SK-N-SH (cell line): ENCODE data around the gene MAPK14. TPM values are rescaled to one million over a fixed set of nuclear protein-coding genes. Genes with fewer than 3 reads are reported as not detected.

Experiments
- CTCF ChIA-PET: fragments of 300-600, 350-600 bp; formaldehyde crosslinking; extraction: SDS; loops from one replicate; lab custom pipeline; 2021; lab: Yijun Ruan, JAX
- POLR2A ChIA-PET: fragments of 350-600 bp; sonication (Branson Sonifier 250); formaldehyde crosslinking; extraction: SDS; loops from one replicate; lab custom pipeline; 2020; ENCODE audit warnings: antibody characterized with exemption, inconsistent platforms; lab: Yijun Ruan, JAX
- DNase-seq: peaks from one replicate; pipeline ENCODE4 v3.0.0; 2012
- H2AFZ ChIP-seq: fragments of 200-600 bp; sonication (generic); 2 replicates; pipeline ENCODE4 v1.8.1; 2016; ENCODE audit warnings: antibody characterized with exemption, mild to moderate bottlenecking, low read depth
- H3F3A ChIP-seq: fragments of 200-600 bp; sonication (generic); replicated peaks from 2 replicates; pipeline ENCODE3; 2016; ENCODE audit warnings: antibody characterized with exemption, mild to moderate bottlenecking; ENCODE audit not compliant: insufficient read depth
- H3K27ac ChIP-seq, 2 experiments: fragments of 200-500 bp in 1 of 2; fragments of 200-600 bp in 1 of 2; sonication (Bioruptor generic) in 1 of 2; sonication (generic), shearing (Covaris generic) in 1 of 2; 2 replicates each; pipeline versions ENCODE4 v1.5.1 to v1.6.1; 2014 to 2016; ENCODE audit warnings: low read depth in 2 of 2, inconsistent platforms in 1 of 2, low read length in 1 of 2, mild to moderate bottlenecking in 1 of 2, mixed read lengths in 1 of 2
- H3K27me3 ChIP-seq: fragments of 200-600 bp; sonication (generic), shearing (Covaris generic); 2 replicates; pipeline ENCODE4 v1.6.1; 2016; ENCODE audit warnings: mixed run types; ENCODE audit not compliant: insufficient read depth
- H3K36me3 ChIP-seq, 2 experiments: fragments of 200-500 bp in 1 of 2; fragments of 200-600 bp in 1 of 2; sonication (Bioruptor generic) in 1 of 2; sonication (generic) in 1 of 2; replicated peaks in 1 of 2; 2 replicates each; pipeline versions ENCODE3 to v1.5.1; 2014 to 2016; ENCODE audit warnings: low read length in 1 of 2, mild to moderate bottlenecking in 1 of 2; ENCODE audit not compliant: insufficient read depth in 2 of 2, control insufficient read depth in 1 of 2
- H3K4me1 ChIP-seq, 2 experiments: fragments of 200-500 bp in 1 of 2; fragments of 200-600 bp in 1 of 2; sonication (Bioruptor generic) in 1 of 2; sonication (generic), shearing (Covaris generic) in 1 of 2; 2 replicates each; pipeline versions ENCODE4 v1.5.1 to v1.6.1; 2014 to 2016; ENCODE audit warnings: low read depth in 1 of 2, low read length in 1 of 2, mixed run types in 1 of 2; ENCODE audit not compliant: insufficient read depth in 2 of 2, control insufficient read depth in 1 of 2
- H3K4me2 ChIP-seq: fragments of 200-600 bp; sonication (generic), shearing (Covaris generic); 2 replicates; pipeline ENCODE4 v1.6.1; 2017; ENCODE audit warnings: mixed run types
- H3K4me3 ChIP-seq, 2 experiments: fragments of 200-500 bp in 1 of 2; fragments of 200-600 bp in 1 of 2; sonication (Bioruptor generic) in 1 of 2; sonication (generic), shearing (Covaris generic) in 1 of 2; 2 replicates each; pipeline versions ENCODE4 v1.5.1 to v1.8.1; 2014 to 2016; ENCODE audit warnings: low read depth in 2 of 2, inconsistent platforms in 1 of 2, low read length in 1 of 2, mild to moderate bottlenecking in 1 of 2, mixed read lengths in 1 of 2, moderate library complexity in 1 of 2
- H3K79me2 ChIP-seq: fragments of 200-600 bp; sonication (generic); 2 replicates; pipeline ENCODE4 v1.8.1; 2017; ENCODE audit warnings: mild to moderate bottlenecking; ENCODE audit not compliant: insufficient read depth
- H3K9ac ChIP-seq: fragments of 200-600 bp; sonication (generic); 2 replicates; pipeline ENCODE4 v1.6.1; 2017; ENCODE audit warnings: mixed run types
- H3K9me2 ChIP-seq: fragments of 200-600 bp; sonication (generic); 2 replicates; pipeline ENCODE4 v1.6.1; 2017; ENCODE audit warnings: mixed run types
- H3K9me3 ChIP-seq: fragments of 200-600 bp; sonication (generic); 2 replicates; pipeline ENCODE4 v1.6.1; 2017; ENCODE audit warnings: mixed run types, mild to moderate bottlenecking, moderate library complexity
- H4K20me1 ChIP-seq: fragments of 200-600 bp; sonication (generic); 2 replicates; pipeline ENCODE4 v1.6.1; 2017; ENCODE audit warnings: mild to moderate bottlenecking, mixed run types; ENCODE audit not compliant: insufficient read depth
- ELF1 ChIP-seq: IDR thresholded peaks from 2 replicates; pipeline ENCODE4 v1.4.0; 2012
- EP300 ChIP-seq, 2 experiments: IDR thresholded peaks; 2 replicates each; pipeline versions ENCODE4 v1.4.0 to v1.6.1; 2012; ENCODE audit warnings: borderline replicate concordance in 1 of 2, low read depth in 1 of 2, low read length in 1 of 2
- GATA2 ChIP-seq: sonication (generic); formaldehyde crosslinking; IDR thresholded peaks from 2 replicates; pipeline ENCODE4 v1.5.0; 2020; ENCODE audit warnings: mild to moderate bottlenecking, missing genetic modification reagents
- JUND ChIP-seq: IDR thresholded peaks from 2 replicates; pipeline ENCODE4 v1.4.0; 2012
- MAX ChIP-seq: IDR thresholded peaks from 2 replicates; pipeline ENCODE4 v1.4.0; 2012; ENCODE audit warnings: low read depth
- MXI1 ChIP-seq: IDR thresholded peaks from 2 replicates; pipeline ENCODE4 v1.6.1; 2012; ENCODE audit warnings: mild to moderate bottlenecking, low read depth, low read length, improper control_type of control experiment
- NRF1 ChIP-seq: IDR thresholded peaks from 2 replicates; pipeline ENCODE4 v1.6.1; 2012; ENCODE audit warnings: low read depth, mild to moderate bottlenecking, low read length
- POLR2AphosphoS5 ChIP-seq: IDR thresholded peaks from 2 replicates; pipeline ENCODE4 v1.6.1; 2012; ENCODE audit warnings: low read depth, low read length
- REST ChIP-seq: IDR thresholded peaks from 2 replicates; pipeline ENCODE4 v1.6.1; 2012; ENCODE audit warnings: mild to moderate bottlenecking, low read depth, low read length, moderate library complexity
- RXRA ChIP-seq: IDR thresholded peaks from 2 replicates; pipeline ENCODE4 v1.4.0; 2012; ENCODE audit warnings: low read depth, mild to moderate bottlenecking, borderline replicate concordance
- SIN3A ChIP-seq: IDR thresholded peaks from 2 replicates; pipeline ENCODE4 v1.6.1; 2012; ENCODE audit warnings: low read depth, mild to moderate bottlenecking, low read length, moderate library complexity, borderline replicate concordance
- SMC3 ChIP-seq: IDR thresholded peaks from 2 replicates; pipeline ENCODE4 v1.6.1; 2012; ENCODE audit warnings: low read depth, low read length, improper control_type of control experiment
- TAF1 ChIP-seq: IDR thresholded peaks from 2 replicates; pipeline ENCODE4 v1.6.1; 2012; ENCODE audit warnings: low read depth, mild to moderate bottlenecking, low read length, moderate library complexity, borderline replicate concordance
- YY1 ChIP-seq: IDR thresholded peaks from 2 replicates; pipeline ENCODE4 v1.4.0; 2012; ENCODE audit warnings: low read depth, mild to moderate bottlenecking
- WGBS: methylation state at CpG from one replicate; pipeline ENCODE4 v1.1.6; 2017; ENCODE audit warnings: low lambda C conversion rate; 5-methylcytosine and 5-hydroxymethylcytosine counted together
- polyA plus RNA-seq, 3 experiments: library from polyadenylated mRNA; depleted of rRNA; stranded (reverse); fragments of >200 nt; gene quantifications; 2 replicates each; pipeline ENCODE4 v1.2.3, GENCODE V29; 2012
- TF ChIP-seq, protein P1 (sequence below): fragments of 150-350 bp; IDR thresholded peaks from 2 replicates; pipeline ENCODE4 v1.6.1; 2016; ENCODE audit warnings: mild to moderate bottlenecking, low read depth, low read length
- TF ChIP-seq, protein P2 (sequence below): IDR thresholded peaks from 2 replicates; pipeline ENCODE4 v1.4.0; 2012; ENCODE audit warnings: low read depth, borderline replicate concordance
- TF ChIP-seq, protein P3 (sequence below): IDR thresholded peaks from 2 replicates; pipeline ENCODE4 v1.4.0; 2012; ENCODE audit warnings: low read depth, borderline replicate concordance

Gene MAPK14
- polyA plus RNA-seq, 1 of the 3 experiments (the other 2 are of a cell fraction), result 19.8 TPM

- Histone ChIP-seq H4K20me1 (peaks cover 15% of the 10 kb centered on the region), H3K4me2 (peak overlapping the region; percentile 96), H3K9me2 (no peaks in the 10 kb centered on the region), H3K27me3 (no peaks in the 10 kb centered on the region), H3K79me2 (peaks cover 56% of the 10 kb centered on the region), H3K9ac (peak overlapping the region; percentile 91), H2AFZ (peak overlapping the region; percentile 27), H3K9me3 (no peaks in the 10 kb centered on the region), H3K27ac (peak overlapping the region; percentile 72 to 88), H3F3A (peaks cover 23% of the 10 kb centered on the region), H3K4me3 (peak overlapping the region; percentile 96 to 97), H3K36me3 (no peaks in the 10 kb centered on the region), H3K4me1 (no peaks in the 10 kb centered on the region; a peak in 2 of 4 replicates)
- TF ChIP-seq SMC3 (no peak), MXI1 (peak; percentile 12; the same call in 1 of the 2 replicates)
- peak; percentile 41 for DNase-seq
- under 1% methylated on average over 30 of the region's 44 CpGs for WGBS
- POLR2A ChIA-PET, result interaction anchor here (0.9 to 2.4 kb wide), 9 partner anchors 41 to 104 kb away, joined by 3 to 14 read pairs (median 4); no protein-coding TSS in a partner anchor
- CTCF ChIA-PET, result interaction anchor here (0.6 to 8.3 kb wide), 42 partner anchors 9 to 330 kb away, joined by 3 to 224 read pairs (median 5); partner anchors contain the start of genes BNIP5 and BRPF3
These were observed 674 bp downstream of the MAPK14 start for GRCh38 chr6:36028088-36028876.

DNA sequence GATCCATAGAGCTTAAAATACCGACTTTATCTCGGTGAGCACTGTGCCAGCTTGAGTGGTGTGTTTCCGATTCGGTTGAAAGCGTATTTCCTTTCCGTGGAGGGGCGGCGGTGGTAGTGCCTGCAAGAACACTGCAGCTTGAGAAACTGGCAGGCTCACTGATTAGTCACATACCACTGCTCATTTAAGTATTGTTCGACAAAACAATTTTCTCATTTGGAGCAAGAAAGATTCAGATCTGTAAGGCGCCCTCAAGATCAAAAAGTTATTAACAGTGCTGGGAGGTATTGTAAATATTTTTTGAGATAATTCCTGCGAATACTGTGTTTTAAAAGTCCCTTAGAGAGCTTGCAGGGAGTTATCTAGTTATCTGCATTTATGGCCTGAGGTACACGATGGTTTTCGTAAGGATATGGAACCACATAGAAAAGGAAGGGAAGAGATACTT lies 1.3 kb downstream of the MAPK14 start:
- Histone ChIP-seq H3K27ac (peak overlapping the region; percentile 72 to 88), H3K4me3 (peak overlapping the region; percentile 96 to 97), H3F3A (peaks cover 23% of the 10 kb centered on the region), H3K79me2 (peaks cover 63% of the 10 kb centered on the region), H3K4me2 (peak overlapping the region; percentile 96), H3K4me1 (no peaks in the 10 kb centered on the region; a peak in 2 of 4 replicates), H4K20me1 (peaks cover 22% of the 10 kb centered on the region), H3K36me3 (no peaks in the 10 kb centered on the region), H2AFZ (peak overlapping the region; percentile 27), H3K27me3 (no peaks in the 10 kb centered on the region), H3K9ac (peak overlapping the region; percentile 91), H3K9me3 (no peaks in the 10 kb centered on the region), H3K9me2 (no peaks in the 10 kb centered on the region)
- ChIA-PET POLR2A (interaction anchor here (1.2 to 2.4 kb wide), 7 partner anchors 41 to 103 kb away, joined by 3 to 14 read pairs (median 4); no protein-coding TSS in a partner anchor), CTCF (interaction anchor here (0.7 to 8.3 kb wide), 18 partner anchors 16 to 329 kb away, joined by 3 to 224 read pairs (median 6); partner anchors contain the start of gene BRPF3)
- peak; percentile 53 for DNase-seq
- WGBS, result 1% methylated on average over 13 of the region's 13 CpGs
- TF ChIP-seq POLR2AphosphoS5 (no peak), JUND (no peak), YY1 (peak; percentile 18; the same call in 1 of the 2 replicates), TAF1 (peak; percentile 38; the same call in 1 of the 2 replicates), RXRA (no peak), NRF1 (no peak), ELF1 (no peak), SIN3A (peak; percentile 60; the same call in 1 of the 2 replicates), REST (no peak), MAX (0 out of 2 replicates have a peak, but pooled peaks have one; percentile 27), EP300 (IDR thresholded peaks at IDR 0.05; ENCODE audit: borderline replicate concordance in 1 of 2, low read depth in 1 of 2, low read length in 1 of 2) (no peak), GATA2 (CRISPR knock-in tag) (peak; percentile 34; the same call in 1 of the 2 replicates)
- TF ChIP-seq, protein P1, sequence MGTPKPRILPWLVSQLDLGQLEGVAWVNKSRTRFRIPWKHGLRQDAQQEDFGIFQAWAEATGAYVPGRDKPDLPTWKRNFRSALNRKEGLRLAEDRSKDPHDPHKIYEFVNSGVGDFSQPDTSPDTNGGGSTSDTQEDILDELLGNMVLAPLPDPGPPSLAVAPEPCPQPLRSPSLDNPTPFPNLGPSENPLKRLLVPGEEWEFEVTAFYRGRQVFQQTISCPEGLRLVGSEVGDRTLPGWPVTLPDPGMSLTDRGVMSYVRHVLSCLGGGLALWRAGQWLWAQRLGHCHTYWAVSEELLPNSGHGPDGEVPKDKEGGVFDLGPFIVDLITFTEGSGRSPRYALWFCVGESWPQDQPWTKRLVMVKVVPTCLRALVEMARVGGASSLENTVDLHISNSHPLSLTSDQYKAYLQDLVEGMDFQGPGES, result no peak
- TF ChIP-seq, protein P2, sequence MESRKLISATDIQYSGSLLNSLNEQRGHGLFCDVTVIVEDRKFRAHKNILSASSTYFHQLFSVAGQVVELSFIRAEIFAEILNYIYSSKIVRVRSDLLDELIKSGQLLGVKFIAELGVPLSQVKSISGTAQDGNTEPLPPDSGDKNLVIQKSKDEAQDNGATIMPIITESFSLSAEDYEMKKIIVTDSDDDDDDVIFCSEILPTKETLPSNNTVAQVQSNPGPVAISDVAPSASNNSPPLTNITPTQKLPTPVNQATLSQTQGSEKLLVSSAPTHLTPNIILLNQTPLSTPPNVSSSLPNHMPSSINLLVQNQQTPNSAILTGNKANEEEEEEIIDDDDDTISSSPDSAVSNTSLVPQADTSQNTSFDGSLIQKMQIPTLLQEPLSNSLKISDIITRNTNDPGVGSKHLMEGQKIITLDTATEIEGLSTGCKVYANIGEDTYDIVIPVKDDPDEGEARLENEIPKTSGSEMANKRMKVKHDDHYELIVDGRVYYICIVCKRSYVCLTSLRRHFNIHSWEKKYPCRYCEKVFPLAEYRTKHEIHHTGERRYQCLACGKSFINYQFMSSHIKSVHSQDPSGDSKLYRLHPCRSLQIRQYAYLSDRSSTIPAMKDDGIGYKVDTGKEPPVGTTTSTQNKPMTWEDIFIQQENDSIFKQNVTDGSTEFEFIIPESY, result no peak
- TF ChIP-seq, protein P3, sequence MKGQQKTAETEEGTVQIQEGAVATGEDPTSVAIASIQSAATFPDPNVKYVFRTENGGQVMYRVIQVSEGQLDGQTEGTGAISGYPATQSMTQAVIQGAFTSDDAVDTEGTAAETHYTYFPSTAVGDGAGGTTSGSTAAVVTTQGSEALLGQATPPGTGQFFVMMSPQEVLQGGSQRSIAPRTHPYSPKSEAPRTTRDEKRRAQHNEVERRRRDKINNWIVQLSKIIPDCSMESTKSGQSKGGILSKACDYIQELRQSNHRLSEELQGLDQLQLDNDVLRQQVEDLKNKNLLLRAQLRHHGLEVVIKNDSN, result no peak
